ENCODE measurements around the gene EFTUD2. TPM values are rescaled to one million over a fixed set of nuclear protein-coding genes. Genes with fewer than 3 reads are reported as not detected.
A peak's percentile ranks its signal among the peaks of the same experiment; 100 is the strongest.

EFTUD2 gene
- total RNA-seq, 6 donors from 2014 or later: 66.6 to 146 (median 75.6) TPM

GRCh38 chr17:44905006-44906000 lies 6.1 kb upstream of the EFTUD2 start:
- ATAC-seq (ENCODE audit: low FRiP score in 2 of 2): no peak
- no peak for DNase-seq

GRCh38 chr17:44904001-44904984 lies 5.0 kb upstream of the EFTUD2 start:
- peaks cover 12 to 20% (median 14%) of the 10 kb centered on the region in 4 donors for H3K4me1 ChIP-seq
- TF ChIP-seq POLR2AphosphoS5 (IDR thresholded peaks at IDR 0.05) (no peak), EP300 (IDR thresholded peaks at IDR 0.05) (no peak), POLR2A (IDR thresholded peaks at IDR 0.05) (no peak)
- no peaks in the 10 kb centered on the region for H3K36me3 ChIP-seq
- DNase-seq (no peak), ATAC-seq (ENCODE audit: low FRiP score in 2 of 2) (no peak)
- no peak overlapping the region for H3K27ac ChIP-seq
- H3K9me3 ChIP-seq: no peaks in the 10 kb centered on the region
- H3K4me3 ChIP-seq: no peak overlapping the region
- 93 to 97% methylated on average over 10 to 35 of the region's 35 CpGs for WGBS, 2 donors
- no peaks in the 10 kb centered on the region for H3K27me3 ChIP-seq

More at GRCh38 chr17:44905006-44906000, 6.1 kb upstream of the EFTUD2 start:
- Histone ChIP-seq H3K9me3 (no peaks in the 10 kb centered on the region), H3K36me3 (no peaks in the 10 kb centered on the region), H3K27me3 (no peaks in the 10 kb centered on the region), H3K4me3 (no peak overlapping the region), H3K27ac (no peak overlapping the region), H3K4me1 (peaks cover 6 to 13% (median 7%) of the 10 kb centered on the region in 4 donors)
- 85 to 87% methylated on average over 8 to 9 of the region's 9 CpGs for WGBS, 2 donors
- TF ChIP-seq POLR2AphosphoS5 (IDR thresholded peaks at IDR 0.05): no peak
- TF ChIP-seq EP300 (IDR thresholded peaks at IDR 0.05): no peak
- no peak for TF ChIP-seq CTCF (IDR thresholded peaks at IDR 0.05)
- no peak for TF ChIP-seq POLR2A (IDR thresholded peaks at IDR 0.05)

- TF ChIP-seq EP300 (IDR thresholded peaks at IDR 0.05) (no peak), CTCF (IDR thresholded peaks at IDR 0.05) (no peak), POLR2A (IDR thresholded peaks at IDR 0.05) (no peak), POLR2AphosphoS5 (IDR thresholded peaks at IDR 0.05) (no peak)
- Histone ChIP-seq H3K4me3 (no peak overlapping the region), H3K27me3 (no peaks in the 10 kb centered on the region), H3K27ac (no peak overlapping the region), H3K4me1 (peaks cover 17 to 25% (median 20%) of the 10 kb centered on the region in 4 donors), H3K9me3 (no peaks in the 10 kb centered on the region), H3K36me3 (no peaks in the 10 kb centered on the region)
- DNase-seq (no peak), ATAC-seq (ENCODE audit: low FRiP score in 2 of 2) (no peak)
- 66 to 85% methylated on average over 8 of the region's 8 CpGs for WGBS, 2 donors
Measured at GRCh38 chr17:44903012-44903685, 3.9 kb upstream of the EFTUD2 start.

GRCh38 chr17:44902135-44902760 lies 3.0 kb upstream of the EFTUD2 start:
- peaks cover 25 to 30% (median 28%) of the 10 kb centered on the region in 4 donors for H3K4me1 ChIP-seq
- TF ChIP-seq POLR2A (IDR thresholded peaks at IDR 0.05) (no peak), EP300 (IDR thresholded peaks at IDR 0.05) (no peak), CTCF (IDR thresholded peaks at IDR 0.05) (no peak), POLR2AphosphoS5 (IDR thresholded peaks at IDR 0.05) (no peak)
- no peak for ATAC-seq (ENCODE audit: low FRiP score in 2 of 2)
- WGBS, 2 donors: 87 to 89% methylated on average over 10 to 13 of the region's 17 CpGs
- no peak overlapping the region for H3K27ac ChIP-seq
- H3K9me3 ChIP-seq: no peaks in the 10 kb centered on the region
- DNase-seq: peak in 1 of 2 donors; percentile 63
- H3K4me3 ChIP-seq: no peak overlapping the region
- no peaks in the 10 kb centered on the region for H3K36me3 ChIP-seq
- no peaks in the 10 kb centered on the region for H3K27me3 ChIP-seq

Measured in upper lobe of left lung (tissue), 6 donors.